ENCODE data around the gene ASCC3. TPM values are rescaled to one million over a fixed set of nuclear protein-coding genes. Genes with fewer than 3 reads are reported as not detected.

Gene ASCC3
- total and polyA plus RNA-seq, 2 experiments from 2014 or later = 34.0 to 77.6 TPM

- no peaks in the 10 kb centered on the region for H3K79me2 ChIP-seq
- no peak overlapping the region for H2AFZ ChIP-seq
- TF ChIP-seq EZH2phosphoT487 (IDR thresholded peaks at IDR 0.05; ENCODE audit: low read depth, severe bottlenecking, unreplicated experiment) = no peak
- TF ChIP-seq EZH2 (IDR thresholded peaks at IDR 0.05; ENCODE audit: borderline replicate concordance) = no peak
- no peak for TF ChIP-seq CTCF (IDR thresholded peaks at IDR 0.05; ENCODE audit: poor library complexity)
- H3K4me1 ChIP-seq (ENCODE audit: insufficient read depth) = no peaks in the 10 kb centered on the region
- H3K9me3 ChIP-seq (ENCODE audit: low read depth) = no peaks in the 10 kb centered on the region
- no peak overlapping the region for H3K4me2 ChIP-seq
- DNase-seq (ENCODE audit: low spot score) = no peak
- no peaks in the 10 kb centered on the region for H3K27me3 ChIP-seq
- no peak overlapping the region for H3K27ac ChIP-seq
- no peak overlapping the region for H3K4me3 ChIP-seq
- no peaks in the 10 kb centered on the region for H3K36me3 ChIP-seq (replicated peaks; ENCODE audit: insufficient read depth, low read depth)
- 90% methylated on average over 4 of the region's 4 CpGs for WGBS (ENCODE audit: low lambda C conversion rate, missing lambda C conversion rate)
- H4K20me1 ChIP-seq (ENCODE audit: insufficient read depth, poor library complexity, severe bottlenecking) = no peaks in the 10 kb centered on the region
- no peaks in the 10 kb centered on the region for H3K9me2 ChIP-seq (replicated peaks; ENCODE audit: insufficient read depth)
Observed at GRCh38 chr6:100897671-100898070, 16.5 kb upstream of the ASCC3 start.

GRCh38 chr6:100893743-100894142, 12.6 kb upstream of the ASCC3 start:
- H2AFZ ChIP-seq = no peak overlapping the region
- H3K9me2 ChIP-seq (replicated peaks; ENCODE audit: insufficient read depth) = no peaks in the 10 kb centered on the region
- H3K4me1 ChIP-seq (ENCODE audit: insufficient read depth) = peaks cover 12% of the 10 kb centered on the region
- H3K27me3 ChIP-seq = no peaks in the 10 kb centered on the region
- no peaks in the 10 kb centered on the region for H3K36me3 ChIP-seq (replicated peaks; ENCODE audit: insufficient read depth, low read depth)
- no peaks in the 10 kb centered on the region for H4K20me1 ChIP-seq (ENCODE audit: insufficient read depth, poor library complexity, severe bottlenecking)
- H3K27ac ChIP-seq = no peak overlapping the region
- no peak overlapping the region for H3K4me3 ChIP-seq
- DNase-seq (ENCODE audit: low spot score) = no peak
- H3K79me2 ChIP-seq = no peaks in the 10 kb centered on the region
- 92% methylated on average over 3 of the region's 3 CpGs for WGBS (ENCODE audit: low lambda C conversion rate, missing lambda C conversion rate)
- no peak overlapping the region for H3K4me2 ChIP-seq
- no peak for TF ChIP-seq EZH2 (IDR thresholded peaks at IDR 0.05; ENCODE audit: borderline replicate concordance)
- TF ChIP-seq CTCF (IDR thresholded peaks at IDR 0.05; ENCODE audit: poor library complexity) = no peak
- TF ChIP-seq EZH2phosphoT487 (IDR thresholded peaks at IDR 0.05; ENCODE audit: low read depth, severe bottlenecking, unreplicated experiment) = no peak
- H3K9me3 ChIP-seq (ENCODE audit: low read depth) = no peaks in the 10 kb centered on the region

GRCh38 chr6:100892693-100893092, 11.6 kb upstream of the ASCC3 start:
- H4K20me1 ChIP-seq (ENCODE audit: insufficient read depth, poor library complexity, severe bottlenecking) = no peaks in the 10 kb centered on the region
- no peaks in the 10 kb centered on the region for H3K9me3 ChIP-seq (ENCODE audit: low read depth)
- no peak overlapping the region for H3K27ac ChIP-seq
- no peak overlapping the region for H3K4me3 ChIP-seq
- H3K4me2 ChIP-seq = no peak overlapping the region
- H3K27me3 ChIP-seq = no peaks in the 10 kb centered on the region
- H3K9me2 ChIP-seq (replicated peaks; ENCODE audit: insufficient read depth) = no peaks in the 10 kb centered on the region
- H3K4me1 ChIP-seq (ENCODE audit: insufficient read depth) = peaks cover 12% of the 10 kb centered on the region
- no peaks in the 10 kb centered on the region for H3K79me2 ChIP-seq
- no peak for TF ChIP-seq CTCF (IDR thresholded peaks at IDR 0.05; ENCODE audit: poor library complexity)
- TF ChIP-seq EZH2 (IDR thresholded peaks at IDR 0.05; ENCODE audit: borderline replicate concordance) = no peak
- no peak for TF ChIP-seq EZH2phosphoT487 (IDR thresholded peaks at IDR 0.05; ENCODE audit: low read depth, severe bottlenecking, unreplicated experiment)
- WGBS (ENCODE audit: low lambda C conversion rate, missing lambda C conversion rate) = 70% methylated on average over 3 of the region's 3 CpGs
- no peaks in the 10 kb centered on the region for H3K36me3 ChIP-seq (replicated peaks; ENCODE audit: insufficient read depth, low read depth)
- no peak for DNase-seq (ENCODE audit: low spot score)
- no peak overlapping the region for H2AFZ ChIP-seq

- Histone ChIP-seq H3K9me3 (ENCODE audit: low read depth) (no peaks in the 10 kb centered on the region), H3K4me3 (no peak overlapping the region), H2AFZ (no peak overlapping the region), H3K4me1 (ENCODE audit: insufficient read depth) (peaks cover 12% of the 10 kb centered on the region), H3K27ac (no peak overlapping the region), H3K4me2 (no peak overlapping the region), H3K9me2 (replicated peaks; ENCODE audit: insufficient read depth) (no peaks in the 10 kb centered on the region), H3K79me2 (no peaks in the 10 kb centered on the region), H4K20me1 (ENCODE audit: insufficient read depth, poor library complexity, severe bottlenecking) (no peaks in the 10 kb centered on the region), H3K36me3 (replicated peaks; ENCODE audit: insufficient read depth, low read depth) (no peaks in the 10 kb centered on the region), H3K27me3 (no peaks in the 10 kb centered on the region)
- 88% methylated on average over 3 of the region's 3 CpGs for WGBS (ENCODE audit: low lambda C conversion rate, missing lambda C conversion rate)
- TF ChIP-seq EZH2phosphoT487 (IDR thresholded peaks at IDR 0.05; ENCODE audit: low read depth, severe bottlenecking, unreplicated experiment) = no peak
- TF ChIP-seq CTCF (IDR thresholded peaks at IDR 0.05; ENCODE audit: poor library complexity) = no peak
- no peak for TF ChIP-seq EZH2 (IDR thresholded peaks at IDR 0.05; ENCODE audit: borderline replicate concordance)
- no peak for DNase-seq (ENCODE audit: low spot score)
Observed at GRCh38 chr6:100892116-100892515, 11.0 kb upstream of the ASCC3 start.

All from hepatocyte (in vitro differentiated cells).